HG03457 (cell line): ENCODE results near the gene GPC1.

Experiments used
- ATAC-seq: cut with Tn5 transposase; IDR thresholded peaks from one replicate; pipeline ENCODE4 v1.9.1; 2021; ENCODE audit warnings: moderate number of reproducible peaks; ENCODE audit not compliant: unreplicated experiment

The GPC1 gene

DNA sequence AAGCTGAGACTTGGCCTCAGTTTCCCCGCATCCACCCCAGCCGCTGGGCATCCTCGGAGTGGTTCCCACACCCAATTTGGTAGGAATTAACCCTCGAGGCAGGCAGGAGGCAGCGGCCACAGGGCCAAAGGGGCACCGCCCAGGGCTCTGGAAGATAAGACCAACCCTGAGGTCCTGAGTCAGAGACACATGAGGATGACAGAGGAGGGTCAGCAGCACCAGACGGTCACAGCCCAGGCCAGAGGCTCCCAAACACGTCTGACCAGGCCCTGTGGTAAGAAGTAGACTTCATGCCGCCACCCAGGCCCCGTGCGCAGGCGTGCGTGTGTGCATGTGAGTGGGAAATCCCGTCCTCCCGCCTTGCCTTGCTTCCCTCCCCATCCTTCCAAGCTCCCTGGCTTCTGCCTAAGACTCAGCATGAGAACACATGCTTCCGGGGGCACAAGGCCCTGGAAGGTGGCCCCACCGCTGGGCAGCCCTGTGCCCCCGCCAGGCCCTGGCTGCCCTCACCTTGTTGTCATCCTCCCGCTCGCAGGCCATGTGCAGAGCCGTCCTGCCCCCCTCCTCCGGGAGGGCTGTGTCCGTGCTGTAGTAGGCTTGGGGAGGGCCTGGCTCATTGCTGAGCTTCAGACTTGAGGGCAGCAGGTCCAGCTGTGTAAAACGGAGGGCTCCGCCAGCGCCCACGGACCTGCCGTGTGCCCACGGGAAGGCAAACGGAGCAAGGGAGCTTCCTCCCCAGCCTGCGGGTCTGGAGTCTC lies 76.1 kb downstream of the GPC1 start:
- ATAC-seq, result no peak

DNA sequence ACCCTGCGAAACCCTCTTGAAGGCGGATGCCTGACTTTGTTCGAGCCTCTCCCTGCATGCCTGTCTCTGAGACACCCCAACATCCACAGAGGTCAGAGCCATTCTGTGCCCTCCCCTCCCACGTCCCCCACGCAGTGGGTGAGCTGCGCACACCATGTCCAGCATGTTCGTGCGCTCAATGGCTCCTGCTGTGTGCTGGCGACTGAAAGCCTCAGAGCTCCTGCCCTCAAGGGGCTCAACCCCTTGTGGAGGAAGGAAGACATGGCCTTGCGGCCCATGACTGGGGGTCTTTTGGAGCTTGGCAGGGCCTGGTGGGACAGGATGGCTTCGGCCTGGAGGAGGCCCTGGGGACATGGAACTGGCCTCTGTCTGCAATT lies 76.6 kb downstream of the GPC1 start:
- no peak for ATAC-seq

DNA sequence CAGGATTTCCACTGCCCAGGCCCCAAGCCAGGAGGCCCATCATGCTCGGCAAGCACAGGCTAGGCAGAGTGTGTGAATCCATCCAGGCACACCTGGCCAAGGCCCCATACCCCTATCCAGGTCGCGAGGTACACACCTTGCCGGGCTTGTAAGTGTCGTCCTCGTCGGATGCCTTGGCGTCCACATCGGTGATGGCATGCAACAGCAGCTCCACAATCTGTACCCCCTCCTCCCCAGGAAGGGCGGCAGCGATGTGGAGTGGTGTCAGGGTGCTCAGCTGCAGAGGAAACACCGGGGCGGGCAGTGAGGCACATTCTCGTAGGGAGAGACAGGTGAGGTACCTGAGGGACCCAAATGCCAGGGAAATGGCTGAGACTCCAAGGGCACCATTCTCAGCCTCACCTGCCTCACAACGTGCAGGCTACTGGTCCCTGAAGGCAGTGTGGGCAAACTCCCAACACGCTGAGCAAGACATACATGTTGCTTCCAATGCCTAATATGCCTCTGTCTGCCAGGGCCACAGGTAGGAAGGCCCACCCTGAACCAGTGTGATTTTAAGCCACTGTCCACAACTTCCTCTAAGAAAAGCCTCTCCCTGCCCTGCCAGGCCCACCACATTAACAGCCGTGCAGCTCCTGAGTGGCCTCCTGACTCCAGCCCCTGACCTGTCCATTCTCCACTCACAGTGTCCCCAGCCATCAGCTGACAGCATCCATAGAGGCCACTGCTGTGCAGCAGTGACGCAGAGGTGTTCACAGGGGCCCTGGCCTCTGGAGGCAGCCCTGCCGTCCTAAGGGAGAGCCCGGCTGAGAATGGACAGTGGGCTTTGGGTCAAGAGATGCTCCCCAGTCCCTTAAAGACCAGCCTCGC lies 77.4 kb downstream of the GPC1 start:
- no peak for ATAC-seq

DNA sequence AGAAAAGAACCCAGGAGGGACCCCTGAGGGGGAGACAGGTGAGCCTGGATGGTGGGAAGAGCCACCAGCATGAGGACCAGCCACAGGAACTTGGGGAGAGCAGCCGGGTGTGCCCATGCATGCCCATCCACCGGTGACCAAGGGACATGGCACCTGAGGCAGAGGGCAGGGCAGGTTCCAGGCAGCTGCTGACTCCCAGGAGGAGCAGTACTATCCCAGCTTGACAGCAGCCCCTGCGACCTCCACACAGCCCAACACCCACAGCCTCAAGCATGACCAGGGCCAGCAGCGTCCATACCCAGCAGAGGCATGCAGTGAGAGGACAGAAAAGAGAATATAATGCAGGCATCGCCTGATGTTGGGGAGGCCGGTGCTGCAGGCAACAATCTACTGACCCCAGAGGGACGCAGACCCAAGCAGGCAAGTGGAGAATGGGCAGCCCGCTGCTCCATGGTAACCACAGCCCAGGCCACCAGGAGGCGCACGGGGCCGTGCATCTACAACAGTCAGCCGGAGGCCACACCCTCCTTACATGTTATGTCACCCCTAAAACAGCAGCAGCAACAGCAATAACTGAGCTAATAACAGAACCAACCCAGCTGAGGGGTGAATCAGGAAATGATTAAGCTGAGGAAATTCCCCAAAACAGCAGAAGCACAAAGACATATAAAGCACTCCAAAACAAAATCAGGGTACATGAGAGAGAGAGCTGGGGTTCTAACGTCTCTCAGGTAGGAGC lies 78.3 kb downstream of the GPC1 start:
- peak; percentile 86 for ATAC-seq

DNA sequence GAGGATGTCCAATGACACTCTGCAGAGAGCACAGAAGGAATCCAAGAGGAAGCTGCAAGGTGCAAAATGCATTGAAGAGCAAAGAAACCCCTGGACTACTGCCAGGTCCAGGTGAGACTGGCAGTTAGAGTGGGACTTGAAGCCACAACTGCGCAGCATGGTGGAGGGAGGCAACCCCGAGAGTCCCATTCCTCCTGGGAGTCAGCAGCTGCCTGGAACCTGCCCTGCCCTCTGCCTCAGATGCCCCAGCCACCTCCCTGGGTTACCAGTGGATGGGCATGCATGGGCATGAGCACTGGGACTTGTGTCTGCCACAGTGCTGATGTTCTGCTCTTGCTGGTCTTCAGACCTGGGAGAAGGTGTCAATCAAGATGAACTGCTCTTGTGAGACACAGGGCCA lies 79.2 kb downstream of the GPC1 start:
- no peak for ATAC-seq

DNA sequence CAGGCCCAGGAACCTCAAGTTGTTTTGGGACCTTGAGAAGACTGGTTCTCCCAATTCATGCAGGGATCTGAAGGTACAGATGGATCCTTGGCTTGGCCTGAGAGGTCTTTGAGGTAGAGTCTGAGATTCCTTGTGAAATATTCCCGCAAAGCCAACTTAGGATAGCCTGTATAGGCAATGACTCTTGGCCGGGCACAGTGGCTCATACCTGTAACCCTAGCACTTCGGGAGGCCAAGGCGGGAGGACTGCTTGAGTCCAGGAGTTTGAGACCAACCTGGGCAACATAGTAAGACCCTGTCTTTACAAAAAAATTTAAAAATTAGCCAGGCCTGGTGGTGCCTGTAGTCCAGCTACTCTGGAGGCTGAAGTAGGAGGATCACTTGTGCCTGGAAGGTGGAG lies 81.9 kb downstream of the GPC1 start:
- no peak for ATAC-seq
